Fibroblast of skin of left quadriceps (primary cell): ENCODE data around the gene SMIM23.

ENCODE experiments used
- DNase-seq, 2 experiments: peaks; one replicate each; pipeline ENCODE4 v3.0.0-alpha.2; 2013; ENCODE audit warnings: low read depth in 2 of 2

Gene SMIM23

GRCh38 chr5:171785517-171785916 lies at the start of gene SMIM23:
Gene SMIM23 (plus strand): TSS chr5:171785817. CDS start chr5:171785872, 55 bp downstream.
- DNase-seq: no peak

- DNase-seq: peak in 1 of 2 experiments; percentile 5
Measured at GRCh38 chr5:171736976-171737891, 48.4 kb upstream of the SMIM23 start.

GRCh38 chr5:171738501-171738900 lies 47.1 kb upstream of the SMIM23 start:
- DNase-seq: no peak

- DNase-seq: no peak
Measured at GRCh38 chr5:171739271-171739670, 46.3 kb upstream of the SMIM23 start.

GRCh38 chr5:171743436-171744076 lies 42.1 kb upstream of the SMIM23 start:
- DNase-seq: no peak

GRCh38 chr5:171744264-171744663 lies 41.4 kb upstream of the SMIM23 start:
- DNase-seq: no peak

- no peak for DNase-seq
Measured at GRCh38 chr5:171744882-171745281, 40.7 kb upstream of the SMIM23 start.

- no peak for DNase-seq
Measured at GRCh38 chr5:171745602-171746001, 40.0 kb upstream of the SMIM23 start.

- DNase-seq: no peak
Measured at GRCh38 chr5:171747061-171747859, 38.4 kb upstream of the SMIM23 start.

- DNase-seq: no peak
Measured at GRCh38 chr5:171748720-171749119, 36.9 kb upstream of the SMIM23 start.

GRCh38 chr5:171749365-171749764 lies 36.3 kb upstream of the SMIM23 start:
- DNase-seq: no peak

- DNase-seq: no peak
Measured at GRCh38 chr5:171750311-171750788, 35.3 kb upstream of the SMIM23 start.

GRCh38 chr5:171755354-171755821 lies 30.2 kb upstream of the SMIM23 start:
- peak in 1 of 2 experiments; percentile 4 for DNase-seq

- DNase-seq: peak; percentile 72 to 76
Measured at GRCh38 chr5:171757853-171758535, 27.6 kb upstream of the SMIM23 start.

- DNase-seq: no peak
Measured at GRCh38 chr5:171759777-171760176, 25.8 kb upstream of the SMIM23 start.

- DNase-seq: no peak
Measured at GRCh38 chr5:171762021-171762608, 23.5 kb upstream of the SMIM23 start.

- DNase-seq: no peak
Measured at GRCh38 chr5:171762903-171763302, 22.7 kb upstream of the SMIM23 start.

- DNase-seq: no peak
Measured at GRCh38 chr5:171764265-171764664, 21.4 kb upstream of the SMIM23 start.

GRCh38 chr5:171766875-171767274 lies 18.7 kb upstream of the SMIM23 start:
- DNase-seq: no peak

GRCh38 chr5:171770153-171770552 lies 15.5 kb upstream of the SMIM23 start:
- no peak for DNase-seq

GRCh38 chr5:171771856-171772255 lies 13.8 kb upstream of the SMIM23 start:
- no peak for DNase-seq
